Omental fat pad (tissue), 4 donors: ENCODE data around the gene GPX6. TPM values are rescaled to one million over a fixed set of nuclear protein-coding genes. Genes with fewer than 3 reads are reported as not detected.
"Not testable (repeated sequence)": the region's sequence is repeated elsewhere in the genome, so short reads cannot be mapped to it uniquely, and the experiment has no call there.

Experiments used
- ATAC-seq: fragments of 150-250 bp; one replicate; pipeline ENCODE4 v1.9.1; 2016; ENCODE audit warnings: mild to moderate bottlenecking, moderate library complexity; ENCODE audit not compliant: low FRiP score
- DNase-seq: peaks from one replicate; pipeline ENCODE4 v3.0.0-alpha.2; 2019; ENCODE audit warnings: low spot score
- total RNA-seq, 4 donors: library from RNA; depleted of rRNA; stranded (reverse); fragments of >200 nt; gene quantifications; one replicate each; pipeline ENCODE4 v1.1.0, GENCODE V29; 2016
- TF ChIP-seq, protein P1 (sequence below), 3 donors: fragments of 450-650 bp; IDR thresholded peaks; one replicate each; pipeline ENCODE4 v1.5.1; 2016 to 2017; ENCODE audit warnings: antibody characterized with exemption in 3 of 3, mild to moderate bottlenecking in 3 of 3, moderate library complexity in 2 of 3

Gene GPX6
- total RNA-seq, 4 donors from 2014 or later = not detected

DNA sequence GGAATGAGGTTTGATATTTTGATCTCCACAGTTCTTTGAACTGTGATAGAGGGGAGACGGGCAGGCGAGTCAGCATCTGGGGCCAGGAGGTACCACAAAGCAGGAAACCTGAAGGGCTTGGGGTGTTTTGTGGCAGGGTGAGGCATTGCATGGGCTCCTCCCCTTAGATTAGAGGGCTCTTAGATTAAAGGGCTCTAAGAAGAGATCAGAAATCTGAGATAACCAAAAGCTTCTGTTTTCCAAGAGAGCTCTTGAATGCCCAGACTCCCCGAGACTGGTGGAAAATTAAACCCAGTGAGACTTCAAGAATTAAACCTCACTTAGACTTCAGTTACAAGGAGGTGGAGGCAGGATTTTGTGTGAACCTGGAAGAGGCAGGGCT is 7.6 kb upstream of the GPX6 start:
- no peak for ATAC-seq
- no peak for DNase-seq
- TF ChIP-seq, protein P1, sequence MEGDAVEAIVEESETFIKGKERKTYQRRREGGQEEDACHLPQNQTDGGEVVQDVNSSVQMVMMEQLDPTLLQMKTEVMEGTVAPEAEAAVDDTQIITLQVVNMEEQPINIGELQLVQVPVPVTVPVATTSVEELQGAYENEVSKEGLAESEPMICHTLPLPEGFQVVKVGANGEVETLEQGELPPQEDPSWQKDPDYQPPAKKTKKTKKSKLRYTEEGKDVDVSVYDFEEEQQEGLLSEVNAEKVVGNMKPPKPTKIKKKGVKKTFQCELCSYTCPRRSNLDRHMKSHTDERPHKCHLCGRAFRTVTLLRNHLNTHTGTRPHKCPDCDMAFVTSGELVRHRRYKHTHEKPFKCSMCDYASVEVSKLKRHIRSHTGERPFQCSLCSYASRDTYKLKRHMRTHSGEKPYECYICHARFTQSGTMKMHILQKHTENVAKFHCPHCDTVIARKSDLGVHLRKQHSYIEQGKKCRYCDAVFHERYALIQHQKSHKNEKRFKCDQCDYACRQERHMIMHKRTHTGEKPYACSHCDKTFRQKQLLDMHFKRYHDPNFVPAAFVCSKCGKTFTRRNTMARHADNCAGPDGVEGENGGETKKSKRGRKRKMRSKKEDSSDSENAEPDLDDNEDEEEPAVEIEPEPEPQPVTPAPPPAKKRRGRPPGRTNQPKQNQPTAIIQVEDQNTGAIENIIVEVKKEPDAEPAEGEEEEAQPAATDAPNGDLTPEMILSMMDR (IDR thresholded peaks at IDR 0.05) = no peak

GRCh38 chr6:28522594-28523240 is 7.1 kb upstream of the GPX6 start:
- TF ChIP-seq, protein P1 (IDR thresholded peaks at IDR 0.05) = no peak
- ATAC-seq = no peak

GRCh38 chr6:28517964-28518363 is 2.4 kb upstream of the GPX6 start:
- ATAC-seq (no peak), DNase-seq (no peak)
- TF ChIP-seq, protein P1 (IDR thresholded peaks at IDR 0.05) = no peak

More at GRCh38 chr6:28522594-28523240, 7.1 kb upstream of the GPX6 start:
- DNase-seq = no peak

- not testable (repeated sequence) for DNase-seq, ATAC-seq
Observed at GRCh38 chr6:28512387-28512786, 3.2 kb downstream of the GPX6 start.

GRCh38 chr6:28511628-28512300 is 3.8 kb downstream of the GPX6 start:
- TF ChIP-seq, protein P1 (IDR thresholded peaks at IDR 0.05) = no peak
- DNase-seq (no peak), ATAC-seq (no peak)

GRCh38 chr6:28506807-28507475 is 8.7 kb downstream of the GPX6 start:
- no peak for DNase-seq
- ATAC-seq = no peak
- TF ChIP-seq, protein P1 (IDR thresholded peaks at IDR 0.05) = no peak

- ATAC-seq = no peak
- no peak for DNase-seq
- TF ChIP-seq, protein P1 (IDR thresholded peaks at IDR 0.05) = no peak
Observed at GRCh38 chr6:28505733-28506132, 9.9 kb downstream of the GPX6 start.

GRCh38 chr6:28502709-28503305 is 12.8 kb downstream of the GPX6 start:
- ATAC-seq, DNase-seq: not testable (repeated sequence)

GRCh38 chr6:28502136-28502535 is 13.5 kb downstream of the GPX6 start:
- DNase-seq, ATAC-seq: not testable (repeated sequence)
